ENCODE measurements around the gene TMPRSS15. TPM values are rescaled to one million over a fixed set of nuclear protein-coding genes. Genes with fewer than 3 reads are reported as not detected.

TMPRSS15 gene
- total RNA-seq, result not detected in 2 replicates

GRCh38 chr21:18403735-18404450 lies at the start of gene TMPRSS15:
Gene TMPRSS15, minus strand, starts transcription at chr21:18403785. Its CDS starts 163 bp downstream, at chr21:18403622.

GRCh38 chr21:18244671-18245463 lies 158.7 kb downstream of the TMPRSS15 start, which contains the start of gene CHODL:
Gene CHODL, plus strand, starts transcription at chr21:18244833. Its CDS starts 391 bp downstream, at chr21:18245224.

Other genes with a start within 250 kb of the TMPRSS15 start
- gene CHODL, start 159.0 kb downstream of the TMPRSS15 start, total RNA-seq, result 0.17 TPM in 1 of 2 replicates, not detected in the other